HL-60/S4 (cell line): Measurements from ENCODE around the gene DLGAP4.
"Not testable (repeated sequence)": the region's sequence is repeated elsewhere in the genome, so short reads cannot be mapped to it uniquely, and the experiment has no call there.

ENCODE experiments used
- in situ Hi-C: fragments of 300-500 bp; cut with MboI; formaldehyde crosslinking; loops from 2 replicates; pipeline ENCODE4 v1.14.3; 2022; ENCODE audit warnings: low sequenced_read_pairs

DLGAP4 gene

DNA sequence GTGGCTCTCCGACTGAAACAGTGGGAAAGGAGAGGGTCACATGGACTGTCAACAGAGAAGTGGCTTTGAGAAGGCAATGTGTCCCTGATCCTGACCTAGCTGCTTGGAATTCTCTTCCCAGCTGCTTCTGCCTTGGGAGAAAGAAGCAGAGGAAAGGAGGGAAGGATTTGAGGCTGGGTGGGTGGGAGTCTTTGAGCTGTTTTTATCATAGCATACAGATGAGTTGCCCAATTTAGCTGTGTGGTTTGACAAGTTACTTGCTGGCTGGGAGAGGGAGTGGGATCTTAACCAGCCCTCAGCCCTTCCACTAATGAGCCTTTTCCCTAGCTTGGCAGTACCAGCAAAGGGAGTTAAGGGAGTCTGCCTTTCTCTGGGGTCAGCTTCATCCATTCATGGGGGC, 184.1 kb downstream of the DLGAP4 start:
- in situ Hi-C loops: no loop called here

DNA sequence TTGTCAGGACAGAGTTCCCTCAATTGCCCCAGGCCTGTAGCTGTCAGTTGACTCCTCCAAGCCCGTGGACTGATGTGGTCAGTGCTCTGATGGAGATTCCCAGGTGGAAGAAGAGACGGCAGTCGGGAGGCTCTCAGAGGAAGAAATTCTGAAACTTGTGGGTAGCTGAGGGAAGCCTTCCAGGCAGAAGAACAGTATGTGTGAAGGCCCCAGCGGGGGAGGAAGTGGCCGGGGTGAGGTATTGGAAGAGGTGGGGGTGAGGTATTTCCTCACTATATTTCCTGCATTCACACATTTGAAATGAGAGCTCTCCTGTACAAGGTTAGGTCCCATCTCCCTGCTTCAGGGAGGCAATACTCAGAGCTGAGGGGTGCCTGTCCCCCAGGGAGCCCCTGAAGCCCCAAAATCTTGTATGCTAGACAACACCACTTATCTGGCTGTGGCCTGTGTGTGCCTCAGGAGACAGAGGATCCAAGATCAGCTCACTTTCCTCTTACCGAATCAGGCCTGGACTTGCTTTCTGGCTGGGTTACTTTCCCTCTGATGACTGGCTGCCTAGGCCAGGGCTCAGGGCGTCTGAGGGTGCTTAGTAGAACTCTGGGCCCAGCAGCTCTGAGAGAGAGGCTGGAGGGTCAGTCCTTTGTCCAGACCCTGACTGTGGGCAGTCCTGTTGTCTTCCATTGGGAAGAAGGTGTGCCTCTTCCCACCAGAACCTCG, 185.9 kb downstream of the DLGAP4 start:
- in situ Hi-C loops: no loop called here

DNA sequence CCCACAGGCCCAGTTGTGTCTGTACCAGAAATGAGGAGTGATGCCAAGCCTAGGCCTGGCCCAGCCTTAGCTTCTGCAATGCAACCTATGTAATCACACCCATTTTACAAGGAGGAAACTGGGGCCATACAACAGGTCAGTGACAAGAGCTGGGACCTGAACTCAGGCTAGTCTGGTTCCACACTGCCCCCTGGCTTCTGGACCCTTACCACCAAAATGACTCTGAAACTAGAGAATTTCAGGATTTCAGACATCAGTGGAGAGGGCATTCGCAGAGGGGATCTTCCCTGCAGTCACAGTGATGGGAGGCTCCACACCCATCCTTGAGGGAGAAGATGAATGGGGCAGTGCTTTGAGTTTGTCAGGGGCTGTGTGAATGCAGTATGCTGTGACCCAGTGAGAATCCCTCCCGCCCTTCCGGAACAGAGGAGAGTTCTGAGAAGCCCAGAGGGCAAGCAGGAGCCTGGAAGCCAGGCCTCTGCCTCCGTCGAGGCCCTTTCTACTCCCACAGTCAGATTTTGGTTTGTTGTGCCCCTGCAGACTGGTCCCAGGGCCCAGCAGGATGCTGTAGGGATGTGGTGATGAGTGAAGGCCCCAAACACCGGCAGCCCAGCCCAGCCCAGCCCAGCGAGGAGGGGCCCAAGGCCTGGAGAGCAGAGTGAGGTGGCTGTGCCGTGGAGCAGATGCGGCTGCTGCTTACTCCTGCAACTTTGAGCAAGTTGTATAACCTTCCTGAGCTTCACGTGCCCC, 187.1 kb downstream of the DLGAP4 start:
- in situ Hi-C loops: no loop called here

DNA sequence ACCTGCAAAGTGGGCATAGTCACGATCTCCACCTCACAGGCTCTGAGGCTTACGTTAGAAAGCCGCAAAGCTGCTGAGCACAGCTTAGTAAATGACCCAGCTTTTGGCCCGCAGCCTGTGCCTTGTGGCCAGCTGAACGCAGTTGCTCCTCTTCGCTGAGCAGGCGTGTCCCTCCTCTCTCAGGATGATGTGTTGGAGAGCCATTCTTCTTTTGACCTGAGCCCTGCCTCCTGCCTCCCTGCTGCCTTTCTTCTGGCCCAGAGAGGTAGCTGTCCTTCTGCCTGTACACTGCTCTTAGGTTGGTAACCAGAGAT, 187.6 kb downstream of the DLGAP4 start:
- in situ Hi-C loops: no loop called here

DNA sequence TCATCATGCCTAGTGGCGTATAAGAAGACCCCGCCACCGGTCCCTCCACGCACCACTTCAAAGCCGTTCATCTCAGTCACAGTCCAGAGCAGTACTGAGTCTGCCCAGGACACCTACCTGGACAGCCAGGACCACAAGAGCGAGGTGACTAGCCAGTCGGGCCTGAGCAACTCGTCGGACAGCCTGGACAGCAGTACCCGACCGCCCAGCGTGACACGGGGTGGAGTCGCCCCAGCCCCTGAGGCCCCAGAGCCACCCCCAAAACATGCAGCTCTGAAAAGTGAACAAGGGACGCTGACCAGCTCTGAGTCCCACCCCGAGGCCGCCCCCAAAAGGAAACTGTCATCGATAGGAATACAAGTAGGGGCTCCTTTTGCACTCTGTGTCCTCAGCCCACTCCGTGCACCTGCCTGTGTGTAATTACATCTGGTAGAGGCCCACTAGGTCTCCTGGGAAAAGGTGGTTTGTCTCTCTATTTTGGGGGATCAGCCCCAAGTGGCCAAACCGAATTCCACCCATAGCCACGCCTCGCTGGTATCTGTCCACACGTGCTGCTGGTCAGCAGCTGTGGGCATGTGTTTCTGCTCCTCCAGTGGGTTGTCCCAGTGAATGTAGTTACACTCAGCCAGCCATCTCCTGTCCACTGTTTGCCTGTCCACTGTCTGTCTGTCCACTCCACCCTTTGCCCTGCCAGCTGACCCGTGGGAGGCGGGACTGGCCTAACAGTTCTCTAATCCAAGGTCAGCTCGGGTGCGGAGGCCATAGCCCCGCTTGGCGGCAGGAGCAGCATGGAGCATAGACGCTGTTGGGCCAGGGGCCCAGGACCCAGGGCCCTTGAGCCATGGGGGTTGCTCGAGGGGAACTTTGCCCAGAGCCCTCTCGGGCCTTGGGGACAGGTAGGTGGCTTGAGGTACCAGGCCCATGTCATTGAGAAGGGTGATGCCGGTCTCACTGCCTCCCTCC, 190.8 kb downstream of the DLGAP4 start:
- in situ Hi-C loops: no loop called here

DNA sequence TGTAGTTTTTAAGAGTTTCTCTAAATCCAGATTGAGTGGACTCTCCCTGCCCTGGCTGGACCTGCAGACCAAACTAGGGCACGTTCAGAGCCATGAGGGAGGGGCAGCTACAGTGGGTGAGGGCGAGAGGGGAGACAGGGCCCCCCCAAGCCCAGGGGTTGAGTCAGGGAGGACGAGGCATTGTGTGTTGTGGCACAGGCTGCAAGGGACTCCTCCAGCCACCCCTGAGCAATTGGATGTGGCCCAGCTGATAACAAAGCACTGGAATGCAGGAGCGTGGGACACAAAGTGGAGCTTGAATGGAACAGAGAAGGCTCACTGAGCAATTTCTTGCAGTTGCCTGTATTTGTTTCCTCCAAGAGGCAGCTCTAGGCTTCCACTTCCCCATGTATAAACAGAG, 191.7 kb downstream of the DLGAP4 start:
- in situ Hi-C loops: no loop called here

DNA sequence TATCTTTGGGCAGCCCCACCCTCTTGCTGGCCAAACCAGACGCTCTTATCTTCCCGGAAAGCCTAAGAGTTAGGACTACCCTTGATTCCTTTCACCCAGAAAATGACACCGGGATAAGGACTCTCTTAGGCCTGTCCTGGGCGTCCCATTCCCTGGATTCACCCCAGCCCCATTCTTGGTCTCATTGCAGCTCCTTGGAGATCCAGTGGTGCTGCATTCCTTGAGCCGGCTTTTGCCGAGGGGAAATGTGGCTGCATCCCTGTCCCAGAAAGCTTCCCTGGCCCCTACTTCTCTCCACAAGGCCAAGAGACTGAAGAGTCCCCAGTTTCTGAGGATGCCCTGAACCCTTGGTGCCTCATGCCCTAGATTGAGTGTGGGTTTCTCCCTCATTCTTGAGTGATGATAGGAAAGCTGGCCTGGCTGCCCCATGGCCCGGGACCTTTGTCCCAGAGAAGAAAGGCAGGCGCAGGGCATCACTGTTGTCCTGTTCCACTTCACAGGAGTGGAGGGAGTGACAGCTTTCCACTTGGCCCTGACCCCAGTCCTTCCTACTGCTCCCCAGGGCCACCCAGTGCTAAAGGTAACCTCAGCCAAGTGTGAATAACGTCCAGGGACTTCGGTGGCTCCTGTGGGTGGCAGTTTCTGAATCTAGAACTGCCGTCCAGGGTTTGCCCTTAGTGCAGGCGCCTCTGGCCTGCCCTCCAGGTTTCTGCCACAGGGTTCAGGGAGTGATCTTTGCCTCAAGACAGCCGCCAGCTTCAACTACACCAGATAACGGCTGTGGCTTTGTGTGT, 192.4 kb downstream of the DLGAP4 start:
- in situ Hi-C loops: no loop called here

DNA sequence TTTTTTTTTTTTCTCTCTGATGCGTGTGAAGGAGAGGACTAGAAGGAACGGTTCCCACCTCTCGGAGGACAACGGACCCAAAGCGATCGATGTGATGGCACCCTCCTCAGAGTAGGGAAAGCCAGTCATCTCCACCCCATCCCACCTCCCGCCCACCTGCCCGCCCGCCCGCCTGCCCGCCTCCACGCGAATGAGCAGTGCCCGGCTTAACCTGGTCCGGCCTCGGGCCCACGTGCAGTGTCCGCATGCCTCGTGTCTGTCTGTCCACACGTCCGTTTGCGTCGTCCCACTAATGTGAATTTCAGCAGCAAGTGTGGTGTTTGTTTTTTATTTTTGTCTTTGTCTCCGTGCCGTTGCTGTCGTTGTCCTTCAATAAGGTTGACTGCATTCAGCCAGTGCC, 193.1 kb downstream of the DLGAP4 start:
- in situ Hi-C loops: no loop called here

DNA sequence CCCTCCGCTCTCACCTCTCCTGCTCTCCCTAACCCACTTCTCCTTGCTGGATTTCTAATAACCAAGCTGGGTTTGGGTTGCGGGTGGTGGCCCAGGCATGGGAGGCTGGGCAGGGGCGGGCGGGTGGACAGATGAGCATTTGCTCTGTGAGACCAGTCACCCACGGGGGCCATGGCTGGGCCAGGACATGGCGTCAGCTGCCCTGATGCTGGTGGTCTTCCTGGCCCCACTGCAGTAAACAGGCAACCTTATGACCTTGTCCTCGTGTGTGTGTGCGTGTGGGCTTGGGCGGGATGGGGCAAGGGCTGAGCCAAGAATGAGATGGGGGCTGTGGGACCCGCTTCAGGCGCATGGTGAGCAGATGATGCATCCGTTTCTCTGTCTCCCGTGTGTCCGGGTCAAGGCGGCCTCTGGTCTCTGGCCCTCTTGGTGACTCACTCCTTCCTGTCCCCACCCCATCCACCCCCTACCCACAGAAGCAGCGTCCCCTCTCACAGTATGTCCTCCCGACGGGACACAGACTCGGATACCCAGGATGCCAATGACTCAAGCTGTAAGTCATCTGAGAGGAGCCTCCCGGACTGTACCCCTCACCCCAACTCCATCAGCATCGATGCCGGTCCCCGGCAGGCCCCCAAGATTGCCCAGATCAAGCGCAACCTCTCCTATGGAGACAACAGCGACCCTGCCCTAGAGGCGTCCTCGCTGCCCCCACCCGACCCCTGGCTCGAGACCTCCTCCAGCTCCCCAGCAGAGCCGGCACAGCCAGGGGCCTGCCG, 193.8 kb downstream of the DLGAP4 start:
- in situ Hi-C loops: no loop called here

DNA sequence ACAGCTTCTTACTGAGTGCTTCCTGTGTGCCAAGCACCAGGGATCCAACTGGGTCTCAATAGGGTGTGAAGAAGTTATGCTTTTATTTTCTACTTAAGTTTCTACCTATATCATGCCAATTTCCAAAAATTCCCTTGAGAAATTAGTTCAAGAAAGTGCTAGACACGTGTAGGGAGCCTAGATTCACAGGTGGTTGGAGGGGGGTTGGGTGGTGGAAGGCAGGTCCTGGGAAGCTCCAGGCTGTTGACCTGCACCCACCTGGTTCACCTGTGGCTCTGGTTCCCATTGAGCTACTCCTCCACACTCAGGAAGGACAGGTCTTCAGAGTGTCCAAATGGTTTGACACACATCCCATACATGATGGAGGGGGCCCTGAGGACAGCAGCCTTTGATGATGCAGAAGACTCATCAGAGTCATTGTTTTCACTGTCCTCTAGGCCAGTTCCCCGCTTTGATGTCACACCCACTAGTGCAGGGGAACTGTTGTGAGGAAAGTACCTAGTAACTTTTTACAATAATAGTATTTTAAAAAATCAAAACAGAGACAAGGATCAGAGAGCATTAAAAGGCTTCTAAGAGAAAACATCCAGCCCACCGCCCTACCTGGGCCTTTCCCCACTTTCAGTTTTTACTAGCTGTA, 195.3 kb downstream of the DLGAP4 start:
- in situ Hi-C loops: no loop called here

DNA sequence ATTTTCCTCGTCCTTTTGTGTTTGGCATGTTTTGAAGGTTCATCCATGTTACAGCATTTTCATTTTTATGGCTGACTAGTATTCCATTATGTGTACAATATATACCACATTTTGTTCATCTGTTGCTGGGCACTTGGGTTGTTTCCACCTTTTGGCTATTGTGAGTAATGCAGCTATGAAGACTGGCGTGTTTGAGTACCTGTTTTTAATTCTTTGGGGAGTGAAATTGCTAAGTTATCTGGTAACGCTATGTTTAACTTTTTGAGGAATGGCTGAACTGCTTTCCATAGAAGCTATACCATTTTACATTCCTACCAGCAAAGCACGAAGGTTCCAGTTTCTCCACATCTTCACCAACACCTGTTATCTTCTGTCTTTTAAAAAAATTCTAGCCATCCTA, 198.2 kb downstream of the DLGAP4 start:
- in situ Hi-C loops: no loop called here

DNA sequence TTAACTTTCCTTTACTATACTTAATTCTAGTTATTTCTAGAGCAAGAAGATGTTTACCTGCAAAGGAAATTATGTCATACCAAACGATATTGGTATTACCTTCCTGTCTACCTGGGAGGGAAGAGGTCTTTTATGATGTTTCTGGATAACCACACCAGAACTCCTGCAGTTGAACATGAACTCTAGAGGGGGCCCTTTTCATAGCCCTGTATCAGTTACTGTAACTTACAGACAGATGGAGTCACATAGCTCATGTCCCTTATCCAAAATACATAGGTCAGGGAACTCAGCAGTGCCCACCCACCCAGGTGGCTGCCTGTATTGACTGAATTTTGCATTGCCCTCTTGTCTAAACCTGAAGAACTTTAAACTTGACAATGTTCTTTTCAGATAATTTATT, 200.1 kb downstream of the DLGAP4 start:
- in situ Hi-C loops: no loop called here

DNA sequence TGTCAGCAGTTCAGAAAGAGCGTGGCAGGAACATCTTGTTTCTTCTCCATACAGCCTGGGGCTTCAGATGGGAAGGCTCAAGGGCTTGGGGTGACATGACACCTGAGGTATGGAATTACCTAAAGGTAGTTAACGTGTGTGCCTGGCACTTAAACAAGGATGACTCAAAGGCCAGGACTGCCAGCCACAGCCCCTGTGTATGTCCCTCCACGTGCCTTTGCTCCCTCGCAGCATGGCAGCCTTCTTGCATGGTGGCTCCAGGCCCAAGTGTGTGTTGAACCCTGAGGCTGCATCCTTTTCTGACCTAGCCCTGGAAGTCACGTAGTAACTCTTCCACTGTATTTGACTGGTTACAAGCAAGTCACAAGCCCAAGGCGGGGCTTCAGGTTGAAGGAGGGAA, 201.6 kb downstream of the DLGAP4 start:
- in situ Hi-C loops: no loop called here

DNA sequence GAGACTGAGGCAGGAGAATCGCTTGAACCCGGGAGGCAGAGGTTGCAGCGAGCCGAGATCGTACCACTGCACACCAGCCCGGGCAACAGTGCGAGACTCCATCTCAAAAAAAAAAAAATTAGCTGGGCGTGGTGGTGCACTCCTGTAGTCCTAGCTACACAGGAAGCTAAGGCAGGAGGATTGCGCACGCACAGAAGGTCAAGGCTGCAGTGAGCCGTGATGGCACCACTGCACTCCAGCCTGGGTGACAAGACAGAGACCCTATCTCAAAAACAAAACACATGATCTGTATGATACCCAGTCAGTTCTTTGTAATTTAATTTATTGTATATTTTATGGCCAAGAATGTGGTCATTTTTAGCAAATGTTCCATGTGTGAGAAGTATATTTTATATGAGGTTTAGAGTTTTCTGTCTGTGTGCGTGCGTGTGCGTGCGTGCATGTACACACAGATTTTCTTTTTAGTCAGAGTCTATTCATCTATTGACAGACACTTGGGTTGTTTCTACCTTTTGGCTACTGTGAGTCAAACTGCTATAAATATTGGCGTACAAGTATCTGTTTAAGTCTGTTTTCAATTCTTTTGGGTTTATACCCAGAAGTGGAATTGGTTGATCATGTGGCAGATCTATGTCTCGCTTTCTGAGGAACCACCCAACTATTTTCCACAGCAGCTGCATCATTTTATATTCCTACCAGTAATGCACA, 213.0 kb downstream of the DLGAP4 start:
- in situ Hi-C loops: no loop called here

DNA sequence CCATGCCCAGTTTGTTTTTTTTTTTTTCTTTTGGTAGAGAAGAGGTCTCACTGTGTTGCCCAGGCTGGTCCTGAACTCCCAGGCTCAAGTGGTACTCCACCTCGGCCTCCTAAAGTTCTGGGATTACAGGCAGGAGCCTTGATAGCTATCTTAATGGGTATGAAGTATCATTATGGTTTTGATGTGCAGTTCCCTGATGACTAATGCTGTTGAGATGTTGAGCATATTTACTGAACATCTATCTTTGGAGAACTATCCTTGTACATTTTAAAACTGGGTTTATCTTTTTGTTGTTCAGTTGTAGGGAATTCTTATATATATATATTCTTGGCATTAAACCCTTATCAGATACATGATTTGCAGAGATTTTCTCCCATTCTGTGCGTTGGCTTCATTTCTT, 213.8 kb downstream of the DLGAP4 start:
- in situ Hi-C loops: no loop called here

DNA sequence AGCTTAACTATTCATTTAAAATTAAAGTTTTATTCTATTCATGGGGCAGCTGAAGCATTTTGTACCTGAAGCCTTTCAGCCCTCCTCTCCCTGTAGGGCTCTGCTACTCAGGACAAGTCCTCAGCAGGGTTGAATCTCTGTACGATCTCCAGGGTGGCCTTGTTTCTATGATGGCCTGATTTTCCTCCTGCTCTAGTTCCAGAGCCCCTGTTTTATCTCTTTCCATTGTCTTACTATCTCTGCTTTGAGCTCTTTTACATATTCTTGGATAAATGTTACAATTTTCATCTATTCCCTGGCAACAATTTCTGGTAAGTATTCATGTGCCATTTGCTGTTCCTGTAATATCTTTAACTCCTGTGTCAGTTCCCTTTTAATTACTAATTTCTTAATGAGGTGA, 215.4 kb downstream of the DLGAP4 start:
- in situ Hi-C loops: no loop called here

DNA sequence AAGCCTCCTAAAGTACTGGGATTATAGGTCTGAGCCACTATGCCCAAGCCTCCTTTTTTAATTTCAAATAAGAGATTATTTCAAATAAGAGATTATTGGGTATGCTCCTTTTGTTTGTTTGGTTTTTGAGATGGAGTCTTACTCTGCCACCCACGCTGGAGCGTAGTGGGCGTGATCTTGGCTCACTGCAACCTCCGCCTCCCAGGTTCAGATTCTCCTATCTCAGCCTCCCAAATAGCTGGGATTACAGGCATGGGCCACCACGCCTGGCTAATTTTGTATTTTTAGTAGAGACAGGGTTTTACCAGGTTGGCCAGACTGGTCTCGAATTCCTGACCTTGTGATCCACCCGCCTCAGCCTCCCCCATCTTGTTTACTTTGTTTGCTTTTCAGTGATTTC, 216.3 kb downstream of the DLGAP4 start:
- in situ Hi-C loops: not testable (repeated sequence)

DNA sequence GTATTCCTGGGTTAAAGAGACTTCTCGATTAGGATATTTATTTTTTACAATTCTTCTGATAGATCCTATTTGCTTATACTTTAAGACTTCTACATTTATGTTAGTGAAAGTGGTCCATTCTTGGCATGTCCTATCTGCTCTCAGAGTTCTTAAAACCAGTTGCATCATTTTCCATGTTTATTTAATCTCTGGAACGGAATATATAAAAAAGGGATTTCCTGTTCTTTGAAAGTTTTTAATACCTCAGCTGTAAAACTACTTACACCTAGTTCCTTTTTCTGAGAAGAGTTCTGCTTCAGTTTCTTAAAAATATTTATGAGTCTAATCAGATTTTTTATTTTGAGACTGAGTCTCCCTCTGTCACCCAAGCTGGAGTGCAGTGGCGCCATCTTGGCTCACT, 217.2 kb downstream of the DLGAP4 start:
- in situ Hi-C loops: no loop called here
